HG03139 (cell line): Measurements from ENCODE around the gene GRIA4.
"Not testable (repeated sequence)": the region's sequence is repeated elsewhere in the genome, so short reads cannot be mapped to it uniquely, and the experiment has no call there.

Source experiments
- ATAC-seq: cut with Tn5 transposase; IDR thresholded peaks from one replicate; pipeline ENCODE4 v1.9.1; 2021; ENCODE audit not compliant: unreplicated experiment

Gene GRIA4

GRCh38 chr11:105986554-105986953 is 376.7 kb downstream of the GRIA4 start:
- ATAC-seq = peak; percentile 65

- ATAC-seq = no peak
Measured at GRCh38 chr11:105988197-105988596, 378.3 kb downstream of the GRIA4 start.

GRCh38 chr11:105989124-105989523 is 379.3 kb downstream of the GRIA4 start:
- ATAC-seq = no peak

- no peak for ATAC-seq
Measured at GRCh38 chr11:105991888-105992287, 382.0 kb downstream of the GRIA4 start.

- no peak for ATAC-seq
Measured at GRCh38 chr11:106001304-106002012, 391.6 kb downstream of the GRIA4 start.

- not testable (repeated sequence) for ATAC-seq
Measured at GRCh38 chr11:106003094-106003493, 393.2 kb downstream of the GRIA4 start.

GRCh38 chr11:106011481-106011880 is 401.6 kb downstream of the GRIA4 start:
- ATAC-seq = no peak

- ATAC-seq = no peak
Measured at GRCh38 chr11:106012744-106013143, 402.9 kb downstream of the GRIA4 start.

GRCh38 chr11:106014035-106014434 is 404.2 kb downstream of the GRIA4 start:
- no peak for ATAC-seq

- ATAC-seq = no peak
Measured at GRCh38 chr11:106014620-106015019, 404.7 kb downstream of the GRIA4 start.

GRCh38 chr11:106015066-106015465 is 405.2 kb downstream of the GRIA4 start:
- ATAC-seq = no peak

- ATAC-seq = no peak
Measured at GRCh38 chr11:106017093-106017492, 407.2 kb downstream of the GRIA4 start.

GRCh38 chr11:106021181-106021966 is 411.5 kb downstream of the GRIA4 start:
- ATAC-seq = peak; percentile 3

GRCh38 chr11:106021967-106022794 is 412.3 kb downstream of the GRIA4 start, which contains the start of gene MSANTD4:
Gene MSANTD4 (minus strand): TSS chr11:106022240. CDS start chr11:106010917, 11,323 bp downstream.
- peak; percentile 97 for ATAC-seq

- ATAC-seq = no peak
Measured at GRCh38 chr11:106022795-106023275, 413.0 kb downstream of the GRIA4 start.

GRCh38 chr11:106030609-106031008 is 420.7 kb downstream of the GRIA4 start:
- ATAC-seq = no peak

GRCh38 chr11:106031202-106031810 is 421.4 kb downstream of the GRIA4 start:
- no peak for ATAC-seq
